ENCODE results near the gene SCARB1.

Gene SCARB1

DNA sequence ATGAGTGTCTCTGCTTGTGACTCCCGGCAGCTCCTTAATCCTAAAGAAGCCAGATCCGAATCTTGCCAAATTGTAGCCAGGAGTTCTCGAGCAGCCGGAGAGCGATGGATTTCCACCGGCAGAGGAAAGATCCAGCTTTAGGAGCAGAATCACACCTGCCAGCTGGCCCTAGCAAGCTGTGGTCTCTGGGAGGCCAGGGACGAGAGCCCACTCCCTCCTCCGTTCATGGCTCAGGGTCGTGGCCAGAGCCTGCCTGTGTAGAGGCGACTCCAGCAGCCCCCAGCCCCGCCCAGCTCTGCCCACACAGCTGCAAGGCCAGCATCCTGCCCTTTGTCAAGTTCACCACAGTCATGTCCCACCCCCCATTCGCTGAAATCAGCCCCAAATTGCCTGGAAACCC lies 121.0 kb downstream of the SCARB1 start:
- no peak for DNase-seq

DNA sequence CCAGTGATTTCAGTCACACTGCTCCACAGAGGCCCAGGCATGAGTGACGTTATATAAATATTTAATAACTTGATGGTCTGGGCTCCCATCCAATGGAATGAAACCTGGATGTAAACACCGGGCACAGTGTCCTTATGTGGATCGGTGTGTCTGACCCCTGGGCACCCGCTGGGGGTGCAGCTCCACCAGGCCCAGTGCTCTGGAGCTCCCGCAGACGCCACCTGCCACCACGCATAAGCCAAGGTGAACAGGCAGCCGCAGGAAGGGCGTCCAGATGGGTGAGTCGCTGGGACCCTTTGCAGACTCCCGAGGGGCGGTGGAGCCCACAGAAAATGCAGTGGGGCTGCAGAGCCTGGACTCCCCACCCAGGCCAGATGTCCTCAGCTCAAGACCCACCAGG lies 121.6 kb downstream of the SCARB1 start:
- DNase-seq, result no peak

DNA sequence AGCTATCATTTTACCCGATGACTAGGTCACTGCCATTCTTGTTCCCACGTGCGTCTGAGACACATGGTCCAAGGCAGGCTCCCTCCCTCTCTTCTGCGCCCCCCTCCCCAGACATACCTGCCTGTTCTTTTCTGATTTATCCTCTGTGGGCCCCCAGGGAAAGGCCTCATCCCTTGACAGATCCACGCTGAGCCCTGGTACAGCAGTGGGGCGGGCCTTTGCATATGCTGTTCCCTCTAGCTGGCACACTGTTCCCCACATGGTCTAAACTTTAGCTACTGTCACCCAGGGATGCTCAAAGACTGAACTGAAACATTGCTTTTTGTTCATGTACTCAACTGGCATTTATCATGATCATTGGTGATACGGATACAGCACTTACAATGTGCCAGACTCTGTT lies 122.5 kb downstream of the SCARB1 start:
- no peak for DNase-seq

DNA sequence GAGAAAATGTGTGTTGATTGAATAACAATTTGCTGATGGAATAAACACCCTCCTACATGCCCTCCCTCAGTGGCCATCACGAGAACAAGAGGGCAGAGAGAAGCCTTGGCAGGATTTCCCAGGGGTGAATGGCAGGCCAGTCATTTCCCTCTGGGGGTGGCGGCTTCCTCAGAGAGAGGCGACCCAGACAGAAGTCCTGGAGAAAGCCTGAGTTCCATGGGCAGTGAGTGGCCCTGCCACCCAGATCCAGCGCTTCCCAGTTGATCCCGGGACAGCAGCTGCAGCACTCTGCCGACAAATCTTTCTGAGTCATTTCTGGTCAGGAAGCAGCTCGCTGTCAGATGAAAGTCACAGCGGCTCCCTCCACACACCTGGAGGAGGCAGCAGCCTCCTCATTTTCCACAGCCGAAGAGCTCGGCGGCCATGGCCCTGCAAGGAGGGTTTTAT lies 123.0 kb downstream of the SCARB1 start:
- no peak for DNase-seq

DNA sequence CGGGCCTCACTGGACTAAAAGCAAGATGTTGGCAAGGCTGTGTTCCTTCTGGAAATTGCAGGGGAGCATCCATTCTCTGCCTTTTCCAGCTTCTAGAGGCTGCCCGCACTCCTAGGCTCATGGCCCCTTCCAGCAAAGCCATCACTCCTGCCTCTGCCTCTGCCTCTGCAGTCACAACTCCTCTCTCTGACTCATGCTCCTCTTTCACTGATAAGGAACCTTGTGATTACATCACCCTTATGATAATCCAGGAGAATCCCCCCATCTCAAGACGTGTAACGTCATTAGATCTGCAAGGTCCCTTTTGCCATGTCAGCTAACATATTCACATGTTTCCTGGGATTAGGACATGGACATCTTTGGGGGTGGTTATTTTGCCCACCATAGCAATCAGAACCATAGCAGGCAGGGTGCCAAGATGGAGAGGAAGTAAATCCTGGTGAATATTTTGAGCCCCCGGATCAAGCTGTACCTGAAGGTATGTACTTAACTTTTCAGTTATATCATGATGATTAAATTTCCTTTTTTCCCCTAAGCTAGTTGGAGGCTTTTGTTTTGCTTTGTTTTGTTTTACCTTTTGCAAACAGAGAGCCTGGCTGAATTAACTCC lies 123.6 kb downstream of the SCARB1 start:
- DNase-seq, result no peak

DNA sequence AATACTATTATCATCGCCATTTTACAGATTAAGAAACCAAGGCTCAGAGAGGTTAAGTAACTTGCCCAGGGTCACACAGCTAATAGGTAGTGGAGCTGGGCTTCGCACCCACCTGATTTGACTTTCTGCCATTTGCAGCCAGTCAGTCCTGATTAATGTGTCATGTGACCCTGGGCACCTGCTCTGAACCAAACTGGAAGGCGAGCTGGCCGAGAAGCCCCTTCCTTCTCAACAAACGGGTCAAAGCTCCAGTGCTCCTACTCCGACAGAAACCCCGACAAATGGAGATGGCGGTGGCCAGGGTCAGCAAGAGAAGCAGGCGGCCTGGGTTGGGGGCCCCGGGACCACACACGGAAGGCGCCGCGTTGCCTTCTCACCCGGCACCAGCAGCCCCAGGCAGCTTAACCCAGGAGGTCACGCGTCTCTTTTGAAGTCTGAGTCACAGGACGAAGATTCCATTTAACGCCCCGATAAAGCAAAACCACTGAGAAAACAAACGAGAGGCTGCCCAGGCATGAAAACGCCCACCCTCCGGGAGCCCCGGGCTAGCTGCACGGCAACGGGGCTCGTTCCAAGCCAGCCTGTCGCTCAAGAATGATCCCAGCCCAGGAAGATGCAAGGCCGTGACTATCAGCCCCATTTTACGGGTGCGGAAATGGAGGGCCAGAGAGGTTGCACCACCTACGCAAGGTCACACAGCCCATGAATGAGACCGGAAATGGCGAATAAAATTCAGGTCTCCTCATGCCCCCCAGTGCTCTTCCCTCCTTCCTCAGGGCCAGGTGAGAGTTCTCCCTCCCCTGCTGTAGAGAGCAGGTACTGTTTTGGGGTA lies 124.8 kb downstream of the SCARB1 start:
- no peak for DNase-seq

DNA sequence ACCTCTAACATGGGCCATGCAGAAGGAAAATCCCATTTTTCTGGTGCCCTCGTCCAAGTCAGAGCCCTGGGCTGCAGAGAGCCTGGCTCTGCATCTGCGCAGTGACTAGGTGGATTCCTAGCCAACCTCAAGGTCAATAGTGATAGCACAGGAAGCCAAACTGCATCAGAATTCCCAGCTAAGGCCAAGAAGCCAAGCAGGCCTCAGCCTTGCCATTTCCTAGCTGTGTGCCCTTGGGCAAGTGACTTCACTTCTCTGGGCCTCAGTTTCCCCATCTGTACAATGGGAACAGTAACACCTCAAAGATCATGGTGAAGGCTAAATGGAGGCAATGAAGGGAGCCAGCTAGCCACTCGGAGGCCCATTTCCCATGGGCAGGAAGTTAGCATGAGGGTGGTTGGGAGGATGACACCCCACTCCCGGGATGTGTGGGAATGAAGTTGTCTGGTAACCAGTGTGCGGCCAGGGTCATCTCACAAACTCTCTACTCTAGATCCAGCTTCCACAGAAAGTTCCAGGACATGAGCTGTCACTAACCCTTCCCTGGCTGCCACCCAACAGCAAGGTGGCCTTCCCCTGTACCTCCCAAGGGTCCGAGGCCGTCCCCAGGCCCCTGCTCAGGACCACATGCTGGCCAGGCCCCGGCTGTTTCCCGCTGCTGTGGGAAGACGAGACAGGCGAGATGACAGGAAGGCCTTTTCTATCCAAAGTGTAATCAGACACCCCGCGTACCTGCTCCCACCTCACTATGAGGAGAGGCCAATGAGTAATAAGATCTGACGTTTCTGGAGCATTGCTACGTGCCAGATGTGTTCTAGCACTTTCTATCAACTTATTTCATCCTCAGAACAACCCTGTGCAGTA lies 125.7 kb downstream of the SCARB1 start:
- DNase-seq, result no peak

DNA sequence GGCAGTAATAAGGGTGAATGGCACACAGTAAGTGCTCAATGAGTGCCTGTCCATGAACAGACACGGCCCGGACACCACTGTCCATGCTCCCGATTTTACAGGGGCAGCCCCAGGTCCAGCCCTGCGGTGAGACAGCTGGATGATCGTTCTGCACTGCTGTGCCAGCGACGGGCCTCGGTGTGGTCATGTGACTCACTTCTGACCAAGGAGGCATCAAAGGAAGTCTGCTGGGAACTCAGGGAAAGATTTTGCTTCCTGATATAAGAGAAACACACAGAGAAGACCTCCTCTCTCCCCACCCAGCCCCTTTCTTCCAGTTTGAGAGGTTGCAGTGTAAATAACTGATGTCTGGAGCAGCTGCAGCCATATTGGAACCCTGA lies 126.6 kb downstream of the SCARB1 start:
- DNase-seq, result no peak

DNA sequence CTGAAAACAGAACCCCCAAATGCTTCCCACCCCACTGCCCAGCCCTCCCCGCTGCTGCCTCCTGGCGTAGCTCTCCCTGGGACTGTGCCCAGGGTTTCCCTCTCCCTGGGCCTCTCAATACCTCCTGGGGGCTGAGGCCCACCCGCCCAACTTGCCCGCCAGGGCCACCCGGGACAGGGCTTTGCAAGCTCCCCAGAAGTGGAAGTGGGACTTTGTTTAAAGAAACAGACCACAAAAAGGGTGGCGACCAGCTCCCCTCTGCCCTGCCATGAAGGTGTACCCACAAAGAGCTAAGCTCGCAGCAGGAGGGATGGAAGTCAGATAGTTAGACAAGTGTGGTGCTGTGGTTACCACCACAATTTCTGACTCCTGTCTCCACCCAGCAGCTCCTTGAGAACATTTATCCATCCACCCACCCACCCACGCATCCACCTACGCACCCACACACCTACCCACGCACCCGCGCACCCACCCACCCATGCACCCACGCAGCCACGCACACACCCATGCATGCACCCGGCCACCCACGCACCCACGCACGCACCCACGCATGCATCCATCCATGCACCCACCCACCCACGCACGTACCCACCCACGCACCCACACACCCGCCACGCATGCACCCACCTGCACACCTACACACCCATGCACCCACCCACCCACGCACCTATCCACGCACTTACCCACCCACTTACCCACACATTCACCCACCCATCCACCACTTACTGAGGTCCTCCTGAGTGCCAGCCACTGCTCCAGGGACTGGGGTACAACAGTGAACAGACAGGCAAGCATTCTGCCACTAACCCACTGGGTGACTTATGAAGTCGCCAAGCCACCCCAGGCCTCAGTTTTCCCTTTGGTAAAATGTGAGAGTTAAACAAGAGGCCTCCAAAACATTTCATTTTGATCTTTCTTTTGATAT lies 127.3 kb downstream of the SCARB1 start:
- no peak for DNase-seq

DNA sequence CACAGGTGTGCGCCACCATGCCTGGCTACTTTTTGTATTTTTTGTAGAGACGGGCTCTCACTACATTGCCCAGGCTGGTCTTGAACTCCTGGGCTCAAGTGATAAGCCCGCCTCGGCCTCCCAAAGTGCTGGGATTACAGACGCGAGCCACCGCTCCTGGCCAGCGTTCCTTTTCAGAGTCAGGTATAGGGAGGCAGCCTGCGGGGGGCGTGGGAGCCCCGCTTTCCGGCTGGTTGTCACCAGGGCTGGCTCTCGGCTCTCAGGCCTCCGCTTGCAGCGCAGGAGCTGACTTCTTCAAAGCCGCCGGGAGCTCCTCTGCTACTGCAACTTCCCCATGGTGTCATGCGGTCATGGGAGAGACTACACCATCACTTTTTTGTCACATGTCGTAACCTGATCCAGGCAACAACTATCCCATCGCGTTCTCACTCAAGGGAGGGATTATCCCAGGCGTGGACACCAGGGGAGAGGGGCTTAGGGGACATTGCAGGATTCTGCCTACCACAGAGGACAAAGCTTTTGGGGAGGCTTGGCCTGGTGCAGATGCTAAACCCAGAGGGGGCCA lies 129.4 kb downstream of the SCARB1 start:
- no peak for DNase-seq

DNA sequence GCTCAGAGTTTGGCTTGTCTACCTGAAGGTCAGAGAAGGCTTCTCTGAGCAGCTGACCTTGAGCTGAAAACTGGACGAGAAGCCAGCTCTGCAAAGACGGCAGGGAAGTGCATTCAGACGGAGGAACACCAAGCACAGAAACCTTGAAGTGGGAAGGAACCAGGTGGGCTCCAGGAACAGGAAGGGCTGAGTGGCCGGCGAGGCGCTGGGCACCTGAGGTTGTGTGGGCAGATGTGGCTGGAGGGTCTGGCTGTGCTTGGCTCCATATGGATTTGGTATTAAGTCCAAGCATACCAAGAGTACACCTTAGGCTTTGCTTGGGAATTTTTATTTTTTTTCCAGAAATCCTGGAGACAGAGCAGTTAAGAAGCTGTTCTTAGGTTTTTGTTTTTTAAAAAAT lies 130.6 kb downstream of the SCARB1 start:
- no peak for DNase-seq

DNA sequence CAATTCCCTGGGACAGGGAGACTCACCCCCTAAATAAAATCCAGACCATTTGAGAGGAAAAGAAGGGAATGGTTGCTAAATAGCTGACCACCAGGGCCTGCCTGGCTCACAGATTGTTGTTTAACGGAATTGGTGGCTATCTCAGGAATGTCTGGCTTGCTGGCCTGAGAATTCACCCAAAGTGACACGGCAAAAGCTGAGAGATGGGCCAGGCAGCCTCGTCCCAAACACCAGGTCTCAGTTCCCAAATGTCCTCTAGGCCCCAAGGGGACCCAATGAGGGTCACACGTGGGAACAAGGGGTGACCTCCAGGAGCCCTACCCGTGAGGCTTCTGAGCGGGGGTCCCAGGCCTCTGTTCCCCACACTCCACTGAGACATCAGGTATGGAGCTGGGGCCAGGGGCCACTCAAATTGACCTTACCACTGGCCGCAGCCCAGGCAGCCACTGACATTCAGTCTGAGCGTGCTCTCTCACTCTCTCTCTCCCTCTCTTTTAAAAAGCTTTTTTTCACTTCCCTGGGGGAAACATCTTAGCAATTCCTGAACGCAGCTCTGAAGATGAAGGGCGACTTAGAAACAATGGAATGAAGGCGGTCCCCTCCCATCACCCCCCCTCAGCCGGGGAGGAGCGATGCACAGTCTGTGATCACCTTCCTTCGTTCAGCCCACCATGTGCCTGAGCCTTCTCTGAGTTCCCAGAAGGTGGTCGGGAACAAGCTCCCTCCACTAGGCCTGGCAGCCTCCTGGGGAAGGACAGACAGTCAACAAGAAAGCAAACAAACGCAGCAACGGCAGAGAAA lies 131.2 kb downstream of the SCARB1 start:
- DNase-seq, result no peak

DNA sequence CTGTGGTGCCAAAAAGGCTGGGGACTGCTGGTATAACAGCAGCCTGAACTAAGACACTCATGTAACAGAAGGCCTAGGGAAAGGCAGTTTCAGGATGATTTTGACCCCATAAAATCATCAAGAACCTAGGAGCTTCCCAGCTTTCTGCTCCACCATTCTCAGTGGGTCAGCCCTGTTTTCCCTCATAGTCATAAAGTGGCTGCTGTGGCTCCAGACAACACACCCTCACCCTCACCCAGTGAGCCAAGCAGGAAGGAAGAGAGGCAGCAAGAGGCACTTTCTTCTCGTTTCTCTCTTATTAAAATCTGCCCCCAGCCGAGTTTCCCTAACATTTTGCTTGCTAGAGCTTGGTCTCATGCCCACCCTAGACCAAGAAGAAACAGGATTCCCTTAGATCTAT lies 131.8 kb downstream of the SCARB1 start:
- DNase-seq, result no peak

DNA sequence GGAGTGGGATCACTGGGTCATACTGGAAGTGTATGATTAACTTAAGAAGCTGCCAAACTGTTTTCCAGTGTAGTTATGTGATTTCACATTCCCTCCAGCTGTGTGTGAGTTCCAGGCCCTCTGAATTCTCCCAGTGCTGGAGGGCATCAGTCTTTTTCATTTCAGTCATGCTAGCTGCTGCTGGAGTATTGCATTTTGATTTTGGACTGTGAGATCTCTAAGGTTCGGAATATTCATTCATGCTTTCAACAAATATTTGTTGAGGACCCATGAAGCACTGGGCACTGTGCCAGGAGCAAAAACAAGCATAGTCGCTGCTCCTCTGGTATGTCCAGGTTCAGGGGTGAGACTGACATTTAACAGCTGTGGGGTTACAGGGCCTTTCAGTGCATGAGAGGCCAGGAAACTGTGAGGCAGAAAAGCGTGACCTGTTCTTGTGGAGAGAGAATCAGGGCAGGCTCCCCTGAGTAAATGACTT lies 133.2 kb downstream of the SCARB1 start:
- DNase-seq, result no peak

DNA sequence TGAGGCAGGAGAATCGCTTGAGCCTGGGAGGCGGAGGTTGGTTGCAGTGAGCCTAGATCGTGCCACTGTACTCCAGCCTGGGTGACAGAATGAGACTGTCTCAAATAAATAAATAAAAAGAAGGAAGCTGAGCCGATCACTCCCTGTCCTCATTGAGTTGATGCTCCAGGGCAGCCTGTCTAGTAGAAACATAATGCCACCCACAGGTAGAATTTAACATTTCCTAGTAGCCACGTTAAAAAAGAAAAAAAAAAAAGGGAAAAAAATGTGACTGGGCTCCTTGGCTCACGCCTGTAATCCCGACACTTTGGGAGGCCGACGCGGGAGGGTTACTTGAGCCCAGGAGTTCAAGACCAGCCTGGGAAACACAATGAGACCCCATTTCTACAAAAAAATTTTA lies 135.7 kb downstream of the SCARB1 start:
- no peak for DNase-seq

DNA sequence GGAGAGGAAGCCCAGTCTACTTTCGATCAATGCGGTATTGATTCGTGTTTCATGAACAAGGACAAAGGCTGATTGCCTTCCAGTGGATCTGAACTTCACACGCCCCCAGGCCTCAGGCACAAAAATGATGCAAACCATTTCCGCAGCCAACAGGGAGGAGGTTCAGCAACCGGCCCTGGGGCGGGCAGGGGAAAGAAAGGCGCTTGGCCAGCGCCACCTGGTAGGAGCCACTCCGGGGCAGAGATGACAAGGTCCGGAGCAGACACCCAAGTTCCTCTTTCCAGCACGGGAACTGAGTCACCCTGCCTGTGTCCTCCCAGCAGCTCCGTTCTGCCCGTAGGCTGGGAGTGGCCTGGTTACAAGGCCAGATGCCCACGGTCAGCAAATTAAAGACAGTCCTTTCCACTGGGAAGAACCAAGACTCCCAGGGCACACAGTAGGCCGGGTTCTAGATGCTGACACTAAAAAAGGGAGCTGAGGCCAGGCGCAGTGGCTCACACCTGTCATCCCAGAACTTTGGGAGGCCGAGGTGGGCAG lies 136.3 kb downstream of the SCARB1 start:
- no peak for DNase-seq

All from effector CD8-positive, alpha-beta T cell (primary cell).